A549 treated with CORT108297 at 1 μM for 4 hours (cell line): ENCODE measurements around the gene GRM8. TPM values are rescaled to one million over a fixed set of nuclear protein-coding genes. Genes with fewer than 3 reads are reported as not detected.

Experiments
- total RNA-seq: library from RNA; stranded (reverse); fragments of 200-300 nt; extraction: Qiagen RNA extraction; gene quantifications from 5 replicates; pipeline ENCODE4 v1.2.3, GENCODE V29; 2022

GRM8 gene
- 0.24 to 0.52 TPM in 2 of 5 replicates, not detected in the others for total RNA-seq

GRCh38 chr7:127252778-127253280 lies at the start of gene GRM8:
Gene GRM8 (minus strand): TSS chr7:127252941.

Other genes starting within 250 kb of the GRM8 start
- 8.9 to 11.9 TPM (median 10.4 TPM) in 5 replicates for gene ZNF800, start 139.8 kb upstream of the GRM8 start, total RNA-seq